ENCODE results near the gene CARD8.

- TF ChIP-seq POLR2A (IDR thresholded peaks at IDR 0.05) (no peak), POLR2AphosphoS5 (IDR thresholded peaks at IDR 0.05) (no peak), EP300 (IDR thresholded peaks at IDR 0.05; ENCODE audit: low read depth) (no peak)
- TF ChIP-seq, protein P1, sequence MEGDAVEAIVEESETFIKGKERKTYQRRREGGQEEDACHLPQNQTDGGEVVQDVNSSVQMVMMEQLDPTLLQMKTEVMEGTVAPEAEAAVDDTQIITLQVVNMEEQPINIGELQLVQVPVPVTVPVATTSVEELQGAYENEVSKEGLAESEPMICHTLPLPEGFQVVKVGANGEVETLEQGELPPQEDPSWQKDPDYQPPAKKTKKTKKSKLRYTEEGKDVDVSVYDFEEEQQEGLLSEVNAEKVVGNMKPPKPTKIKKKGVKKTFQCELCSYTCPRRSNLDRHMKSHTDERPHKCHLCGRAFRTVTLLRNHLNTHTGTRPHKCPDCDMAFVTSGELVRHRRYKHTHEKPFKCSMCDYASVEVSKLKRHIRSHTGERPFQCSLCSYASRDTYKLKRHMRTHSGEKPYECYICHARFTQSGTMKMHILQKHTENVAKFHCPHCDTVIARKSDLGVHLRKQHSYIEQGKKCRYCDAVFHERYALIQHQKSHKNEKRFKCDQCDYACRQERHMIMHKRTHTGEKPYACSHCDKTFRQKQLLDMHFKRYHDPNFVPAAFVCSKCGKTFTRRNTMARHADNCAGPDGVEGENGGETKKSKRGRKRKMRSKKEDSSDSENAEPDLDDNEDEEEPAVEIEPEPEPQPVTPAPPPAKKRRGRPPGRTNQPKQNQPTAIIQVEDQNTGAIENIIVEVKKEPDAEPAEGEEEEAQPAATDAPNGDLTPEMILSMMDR (IDR thresholded peaks at IDR 0.05), result peak; percentile 29 to 41 (median 34)
These were observed 61.5 kb downstream of the CARD8 start for GRCh38 chr19:48194041-48194843.

Data from transverse colon (tissue), 4 donors.